ENCODE measurements around the gene SYCE1L.
A peak's percentile ranks its signal among the peaks of the same experiment; 100 is the strongest.

SYCE1L gene

GRCh38 chr16:77219437-77219836 lies 20.2 kb downstream of the SYCE1L start:
- no peaks in the 10 kb centered on the region for H3K36me3 ChIP-seq (ENCODE audit: low read depth)
- DNase-seq (ENCODE audit: low spot score) (no peak), ATAC-seq (ENCODE audit: low read depth) (peak; percentile 52; the same call in 2 of the 3 replicates)
- no peak overlapping the region for H3K27ac ChIP-seq (ENCODE audit: poor library complexity, severe bottlenecking)
- TF ChIP-seq, protein P1, sequence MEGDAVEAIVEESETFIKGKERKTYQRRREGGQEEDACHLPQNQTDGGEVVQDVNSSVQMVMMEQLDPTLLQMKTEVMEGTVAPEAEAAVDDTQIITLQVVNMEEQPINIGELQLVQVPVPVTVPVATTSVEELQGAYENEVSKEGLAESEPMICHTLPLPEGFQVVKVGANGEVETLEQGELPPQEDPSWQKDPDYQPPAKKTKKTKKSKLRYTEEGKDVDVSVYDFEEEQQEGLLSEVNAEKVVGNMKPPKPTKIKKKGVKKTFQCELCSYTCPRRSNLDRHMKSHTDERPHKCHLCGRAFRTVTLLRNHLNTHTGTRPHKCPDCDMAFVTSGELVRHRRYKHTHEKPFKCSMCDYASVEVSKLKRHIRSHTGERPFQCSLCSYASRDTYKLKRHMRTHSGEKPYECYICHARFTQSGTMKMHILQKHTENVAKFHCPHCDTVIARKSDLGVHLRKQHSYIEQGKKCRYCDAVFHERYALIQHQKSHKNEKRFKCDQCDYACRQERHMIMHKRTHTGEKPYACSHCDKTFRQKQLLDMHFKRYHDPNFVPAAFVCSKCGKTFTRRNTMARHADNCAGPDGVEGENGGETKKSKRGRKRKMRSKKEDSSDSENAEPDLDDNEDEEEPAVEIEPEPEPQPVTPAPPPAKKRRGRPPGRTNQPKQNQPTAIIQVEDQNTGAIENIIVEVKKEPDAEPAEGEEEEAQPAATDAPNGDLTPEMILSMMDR (IDR thresholded peaks at IDR 0.05; ENCODE audit: poor library complexity, severe bottlenecking), result no peak
- H3K27me3 ChIP-seq (ENCODE audit: insufficient read depth, poor library complexity, severe bottlenecking), result no peaks in the 10 kb centered on the region
- peaks cover 8% of the 10 kb centered on the region for H3K4me1 ChIP-seq (ENCODE audit: insufficient read depth, poor library complexity, severe bottlenecking)
- no peaks in the 10 kb centered on the region for H3K9me3 ChIP-seq (ENCODE audit: severe bottlenecking)
- no peak overlapping the region for H3K4me3 ChIP-seq (ENCODE audit: severe bottlenecking)

DNA sequence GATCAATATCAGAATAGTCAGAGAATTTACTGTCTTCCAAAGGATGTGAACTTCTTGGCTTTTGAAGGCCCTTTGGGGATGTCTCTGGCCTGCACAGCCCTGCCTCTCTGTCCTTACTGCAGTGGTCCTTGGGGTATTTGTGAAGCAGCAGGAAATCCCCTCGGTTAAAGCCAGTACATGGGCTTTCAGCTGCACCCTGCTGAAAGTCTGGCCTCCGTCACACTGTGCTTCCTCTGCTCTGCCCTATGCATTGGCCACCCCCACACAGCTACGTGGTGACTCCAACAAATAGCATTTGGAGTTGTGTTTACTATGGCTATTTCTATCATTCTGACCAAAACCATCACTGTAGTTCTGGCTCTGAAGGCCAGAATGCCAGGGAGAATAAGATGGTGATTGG lies 21.2 kb downstream of the SYCE1L start:
- Histone ChIP-seq H3K27me3 (ENCODE audit: insufficient read depth, poor library complexity, severe bottlenecking) (no peaks in the 10 kb centered on the region), H3K4me3 (ENCODE audit: severe bottlenecking) (no peak overlapping the region), H3K36me3 (ENCODE audit: low read depth) (no peaks in the 10 kb centered on the region), H3K27ac (ENCODE audit: poor library complexity, severe bottlenecking) (no peak overlapping the region), H3K4me1 (ENCODE audit: insufficient read depth, poor library complexity, severe bottlenecking) (peaks cover 7% of the 10 kb centered on the region), H3K9me3 (ENCODE audit: severe bottlenecking) (no peaks in the 10 kb centered on the region)
- DNase-seq (ENCODE audit: low spot score), result no peak
- ATAC-seq (ENCODE audit: low read depth), result no peak
- TF ChIP-seq, protein P1 (IDR thresholded peaks at IDR 0.05; ENCODE audit: poor library complexity, severe bottlenecking), result no peak

GRCh38 chr16:77221482-77221881 lies 22.3 kb downstream of the SYCE1L start:
- DNase-seq (ENCODE audit: low spot score) (no peak), ATAC-seq (ENCODE audit: low read depth) (no peak)
- TF ChIP-seq, protein P1 (IDR thresholded peaks at IDR 0.05; ENCODE audit: poor library complexity, severe bottlenecking), result no peak
- H3K4me1 ChIP-seq (ENCODE audit: insufficient read depth, poor library complexity, severe bottlenecking), result peaks cover 7% of the 10 kb centered on the region
- no peaks in the 10 kb centered on the region for H3K27me3 ChIP-seq (ENCODE audit: insufficient read depth, poor library complexity, severe bottlenecking)
- H3K36me3 ChIP-seq (ENCODE audit: low read depth), result no peaks in the 10 kb centered on the region
- H3K27ac ChIP-seq (ENCODE audit: poor library complexity, severe bottlenecking), result no peak overlapping the region
- H3K4me3 ChIP-seq (ENCODE audit: severe bottlenecking), result no peak overlapping the region
- H3K9me3 ChIP-seq (ENCODE audit: severe bottlenecking), result no peaks in the 10 kb centered on the region

GRCh38 chr16:77223184-77223583 lies 24.0 kb downstream of the SYCE1L start:
- no peak for ATAC-seq (ENCODE audit: low read depth)
- Histone ChIP-seq H3K4me3 (ENCODE audit: severe bottlenecking) (no peak overlapping the region), H3K9me3 (ENCODE audit: severe bottlenecking) (no peaks in the 10 kb centered on the region), H3K27me3 (ENCODE audit: insufficient read depth, poor library complexity, severe bottlenecking) (no peaks in the 10 kb centered on the region), H3K4me1 (ENCODE audit: insufficient read depth, poor library complexity, severe bottlenecking) (peaks cover 7% of the 10 kb centered on the region), H3K36me3 (ENCODE audit: low read depth) (no peaks in the 10 kb centered on the region), H3K27ac (ENCODE audit: poor library complexity, severe bottlenecking) (no peak overlapping the region)
- TF ChIP-seq, protein P1 (IDR thresholded peaks at IDR 0.05; ENCODE audit: poor library complexity, severe bottlenecking), result peak; percentile 32
- no peak for DNase-seq (ENCODE audit: low spot score)

GRCh38 chr16:77225182-77225581 lies 26.0 kb downstream of the SYCE1L start:
- no peaks in the 10 kb centered on the region for H3K9me3 ChIP-seq (ENCODE audit: severe bottlenecking)
- no peak for ATAC-seq (ENCODE audit: low read depth)
- no peak overlapping the region for H3K4me3 ChIP-seq (ENCODE audit: severe bottlenecking)
- TF ChIP-seq, protein P1 (IDR thresholded peaks at IDR 0.05; ENCODE audit: poor library complexity, severe bottlenecking), result no peak
- H3K36me3 ChIP-seq (ENCODE audit: low read depth), result no peaks in the 10 kb centered on the region
- H3K27me3 ChIP-seq (ENCODE audit: insufficient read depth, poor library complexity, severe bottlenecking), result no peaks in the 10 kb centered on the region
- no peak for DNase-seq (ENCODE audit: low spot score)
- no peaks in the 10 kb centered on the region for H3K4me1 ChIP-seq (ENCODE audit: insufficient read depth, poor library complexity, severe bottlenecking)
- H3K27ac ChIP-seq (ENCODE audit: poor library complexity, severe bottlenecking), result no peak overlapping the region
